ENCODE results near the gene ANTXR1. TPM values are rescaled to one million over a fixed set of nuclear protein-coding genes. Genes with fewer than 3 reads are reported as not detected.

Gene ANTXR1
- polyA plus RNA-seq, 1 donor (not counting 4 experiments of a cell fraction or from before 2014, with no cell fraction given), result 20.4 TPM

GRCh38 chr2:69223759-69224511 is 211.0 kb downstream of the ANTXR1 start:
- Histone ChIP-seq H3K4me2 (ENCODE audit: control insufficient read depth, extremely low read depth, insufficient read depth, low read depth, low read length) (no peak overlapping the region), H3K27me3 (ENCODE audit: control insufficient read depth, extremely low read depth, insufficient read depth, low read length) (no peaks in the 10 kb centered on the region), H3K9me3 (ENCODE audit: control insufficient read depth, low read depth, low read length) (no peaks in the 10 kb centered on the region), H3K9me1 (ENCODE audit: control insufficient read depth, extremely low read depth, insufficient read depth, low read length) (no peaks in the 10 kb centered on the region), H3K9ac (ENCODE audit: control insufficient read depth, extremely low read depth, insufficient read depth, low read length) (no peak overlapping the region), H4K20me1 (ENCODE audit: control insufficient read depth, extremely low read depth, insufficient read depth, low read length) (no peaks in the 10 kb centered on the region), H3K4me1 (ENCODE audit: control insufficient read depth, extremely low read depth, insufficient read depth, low read length) (no peaks in the 10 kb centered on the region), H3K4me3 (ENCODE audit: control insufficient read depth in 2 of 3, extremely low read depth in 1 of 3, insufficient read depth in 2 of 3, low read depth in 1 of 3, low read length in 3 of 3) (no peak overlapping the region), H3K79me2 (ENCODE audit: control insufficient read depth, insufficient read depth, low read length) (no peaks in the 10 kb centered on the region), H2AFZ (ENCODE audit: control insufficient read depth, low read length) (no peak overlapping the region), H3K27ac (ENCODE audit: control insufficient read depth, insufficient read depth, low read length) (no peak overlapping the region), H3K36me3 (ENCODE audit: control insufficient read depth in 2 of 2, extremely low read depth in 1 of 2, insufficient read depth in 2 of 2, low read length in 2 of 2) (no peaks in the 10 kb centered on the region)
- no peak for DNase-seq (ENCODE audit: low read depth, low spot score)
- no peak for FAIRE-seq
- no peak for TF ChIP-seq CTCF (optimal IDR thresholded peaks at IDR 0.05 in 1 of 3, IDR thresholded peaks at IDR 0.05 in 1 of 3, conservative IDR thresholded peaks at IDR 0.05 in 1 of 3; ENCODE audit: extremely low read depth in 1 of 3, insufficient read depth in 2 of 3, low read length in 3 of 3)
- TF ChIP-seq EZH2 (IDR thresholded peaks at IDR 0.05; ENCODE audit: low read length), result no peak
- dilution Hi-C loops (cut with MboI; ENCODE audit: extremely low pct_ligation_motif_present, low sequenced_read_pairs), result no loop called here

- no peaks in the 10 kb centered on the region for H3K79me2 ChIP-seq (ENCODE audit: control insufficient read depth, insufficient read depth, low read length)
- no peaks in the 10 kb centered on the region for H3K27me3 ChIP-seq (ENCODE audit: control insufficient read depth, extremely low read depth, insufficient read depth, low read length)
- H3K4me2 ChIP-seq (ENCODE audit: control insufficient read depth, extremely low read depth, insufficient read depth, low read depth, low read length), result no peak overlapping the region
- no peak overlapping the region for H3K27ac ChIP-seq (ENCODE audit: control insufficient read depth, insufficient read depth, low read length)
- dilution Hi-C loops (cut with MboI; ENCODE audit: extremely low pct_ligation_motif_present, low sequenced_read_pairs), result no loop called here
- no peaks in the 10 kb centered on the region for H3K9me1 ChIP-seq (ENCODE audit: control insufficient read depth, extremely low read depth, insufficient read depth, low read length)
- no peak overlapping the region for H2AFZ ChIP-seq (ENCODE audit: control insufficient read depth, low read length)
- H3K36me3 ChIP-seq (ENCODE audit: control insufficient read depth in 2 of 2, extremely low read depth in 1 of 2, insufficient read depth in 2 of 2, low read length in 2 of 2), result no peaks in the 10 kb centered on the region
- H3K4me1 ChIP-seq (ENCODE audit: control insufficient read depth, extremely low read depth, insufficient read depth, low read length), result no peaks in the 10 kb centered on the region
- FAIRE-seq (no peak), DNase-seq (ENCODE audit: low read depth, low spot score) (no peak)
- no peak overlapping the region for H3K4me3 ChIP-seq (ENCODE audit: control insufficient read depth in 2 of 3, extremely low read depth in 1 of 3, insufficient read depth in 2 of 3, low read depth in 1 of 3, low read length in 3 of 3)
- H4K20me1 ChIP-seq (ENCODE audit: control insufficient read depth, extremely low read depth, insufficient read depth, low read length), result no peaks in the 10 kb centered on the region
- H3K9me3 ChIP-seq (ENCODE audit: control insufficient read depth, low read depth, low read length), result no peaks in the 10 kb centered on the region
- TF ChIP-seq CTCF (optimal IDR thresholded peaks at IDR 0.05 in 1 of 3, IDR thresholded peaks at IDR 0.05 in 1 of 3, conservative IDR thresholded peaks at IDR 0.05 in 1 of 3; ENCODE audit: extremely low read depth in 1 of 3, insufficient read depth in 2 of 3, low read length in 3 of 3), result no peak
- TF ChIP-seq EZH2 (IDR thresholded peaks at IDR 0.05; ENCODE audit: low read length), result no peak
- H3K9ac ChIP-seq (ENCODE audit: control insufficient read depth, extremely low read depth, insufficient read depth, low read length), result no peak overlapping the region
These were observed 211.5 kb downstream of the ANTXR1 start for GRCh38 chr2:69224512-69224837.

Measured in keratinocyte (primary cell).